HG02678 (cell line): Measurements from ENCODE around the gene SETD1A.
"Not testable (repeated sequence)": the region's sequence is repeated elsewhere in the genome, so short reads cannot be mapped to it uniquely, and the experiment has no call there.

ENCODE experiments used
- ATAC-seq: cut with Tn5 transposase; IDR thresholded peaks from one replicate; pipeline ENCODE4 v1.9.1; 2021; ENCODE audit warnings: mild to moderate bottlenecking, moderate library complexity; ENCODE audit not compliant: unreplicated experiment

SETD1A gene

GRCh38 chr16:30928390-30928789, 29.2 kb upstream of the SETD1A start:
- ATAC-seq: no peak

- ATAC-seq: no peak
These were observed 28.4 kb upstream of the SETD1A start for GRCh38 chr16:30929167-30929566.

DNA sequence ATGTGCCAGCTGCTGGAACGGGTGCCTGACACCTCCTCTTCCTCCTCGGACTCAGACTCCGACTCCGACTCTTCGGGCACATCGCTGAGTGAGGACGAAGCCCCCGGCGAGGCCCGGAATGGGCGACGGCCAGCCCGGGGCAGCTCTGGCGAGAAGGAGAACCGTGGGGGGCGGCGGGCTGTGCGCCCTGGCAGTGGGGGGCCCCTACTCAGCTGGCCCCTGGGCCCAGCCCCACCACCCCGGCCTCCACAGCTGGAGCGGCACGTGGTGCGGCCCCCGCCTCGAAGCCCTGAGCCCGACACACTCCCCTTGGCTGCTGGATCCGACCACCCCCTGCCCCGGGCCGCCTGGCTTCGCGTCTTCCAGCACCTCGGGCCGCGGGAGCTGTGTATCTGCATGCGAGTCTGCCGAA, 27.4 kb upstream of the SETD1A start:
- ATAC-seq: no peak

- ATAC-seq: no peak
These were observed 26.4 kb upstream of the SETD1A start for GRCh38 chr16:30931068-30931650.

- ATAC-seq: no peak
These were observed 22.6 kb upstream of the SETD1A start for GRCh38 chr16:30934827-30935557.

DNA sequence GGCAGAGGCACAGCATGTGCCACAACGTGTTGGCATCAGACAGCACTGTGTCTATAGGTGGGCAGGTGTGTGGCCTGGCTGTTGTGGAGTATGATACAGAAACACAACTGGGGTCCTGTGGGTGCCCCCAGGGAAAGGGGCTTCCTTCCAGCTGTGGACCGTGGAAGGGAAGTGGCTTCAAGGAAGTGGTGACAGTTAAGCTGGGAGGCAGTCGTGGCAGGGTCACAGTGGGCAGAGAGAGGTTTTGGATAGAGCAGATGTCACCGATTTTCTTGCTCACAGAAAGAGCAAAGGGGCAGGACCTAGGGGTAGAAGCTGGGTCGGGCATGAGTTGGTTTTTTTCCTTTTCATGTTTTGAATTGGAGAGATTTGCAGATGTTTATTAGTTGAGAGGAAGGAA, 19.9 kb upstream of the SETD1A start:
- no peak for ATAC-seq

GRCh38 chr16:30939571-30939970, 18.0 kb upstream of the SETD1A start:
- not testable (repeated sequence) for ATAC-seq

DNA sequence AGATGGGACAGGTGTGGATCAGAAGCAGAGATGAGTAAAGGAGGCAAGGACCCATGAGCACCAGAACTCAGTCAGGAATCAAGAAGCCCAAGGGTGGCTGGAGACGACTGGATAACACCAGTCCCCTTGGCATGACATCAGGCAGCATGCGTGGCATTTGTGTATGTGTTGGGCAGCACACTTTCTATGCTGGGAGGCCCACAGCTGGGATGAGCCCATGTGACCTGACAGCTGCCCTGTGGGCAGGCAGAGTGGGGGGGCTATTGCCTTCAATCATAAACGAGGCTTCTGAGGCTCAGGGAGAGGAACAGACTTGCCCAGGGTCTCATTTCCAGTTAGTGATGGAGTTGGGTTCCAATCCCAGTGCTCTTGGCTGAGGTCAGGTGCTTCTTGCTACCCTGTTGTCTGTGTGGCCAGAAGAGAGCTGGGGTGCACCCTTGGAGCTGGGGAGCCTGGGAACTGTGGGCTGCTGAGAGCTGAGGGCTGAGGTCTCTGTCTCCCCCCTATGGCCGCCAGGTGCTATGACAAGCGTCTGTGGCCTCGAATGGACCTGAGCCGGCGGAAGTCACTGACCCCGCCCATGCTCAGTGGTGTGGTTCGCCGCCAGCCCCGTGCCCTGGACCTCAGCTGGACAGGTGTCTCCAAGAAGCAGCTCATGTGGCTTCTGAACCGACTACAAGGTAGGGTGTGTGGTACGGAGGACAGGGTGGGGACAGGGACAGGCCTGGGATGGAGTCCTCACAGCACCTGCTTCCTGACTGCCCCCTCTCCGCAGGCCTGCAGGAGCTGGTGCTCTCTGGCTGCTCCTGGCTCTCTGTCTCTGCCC, 15.7 kb upstream of the SETD1A start:
- ATAC-seq: peak; percentile 93

GRCh38 chr16:30942426-30942806, 15.1 kb upstream of the SETD1A start:
- no peak for ATAC-seq

GRCh38 chr16:30944352-30944751, 13.2 kb upstream of the SETD1A start:
- no peak for ATAC-seq

DNA sequence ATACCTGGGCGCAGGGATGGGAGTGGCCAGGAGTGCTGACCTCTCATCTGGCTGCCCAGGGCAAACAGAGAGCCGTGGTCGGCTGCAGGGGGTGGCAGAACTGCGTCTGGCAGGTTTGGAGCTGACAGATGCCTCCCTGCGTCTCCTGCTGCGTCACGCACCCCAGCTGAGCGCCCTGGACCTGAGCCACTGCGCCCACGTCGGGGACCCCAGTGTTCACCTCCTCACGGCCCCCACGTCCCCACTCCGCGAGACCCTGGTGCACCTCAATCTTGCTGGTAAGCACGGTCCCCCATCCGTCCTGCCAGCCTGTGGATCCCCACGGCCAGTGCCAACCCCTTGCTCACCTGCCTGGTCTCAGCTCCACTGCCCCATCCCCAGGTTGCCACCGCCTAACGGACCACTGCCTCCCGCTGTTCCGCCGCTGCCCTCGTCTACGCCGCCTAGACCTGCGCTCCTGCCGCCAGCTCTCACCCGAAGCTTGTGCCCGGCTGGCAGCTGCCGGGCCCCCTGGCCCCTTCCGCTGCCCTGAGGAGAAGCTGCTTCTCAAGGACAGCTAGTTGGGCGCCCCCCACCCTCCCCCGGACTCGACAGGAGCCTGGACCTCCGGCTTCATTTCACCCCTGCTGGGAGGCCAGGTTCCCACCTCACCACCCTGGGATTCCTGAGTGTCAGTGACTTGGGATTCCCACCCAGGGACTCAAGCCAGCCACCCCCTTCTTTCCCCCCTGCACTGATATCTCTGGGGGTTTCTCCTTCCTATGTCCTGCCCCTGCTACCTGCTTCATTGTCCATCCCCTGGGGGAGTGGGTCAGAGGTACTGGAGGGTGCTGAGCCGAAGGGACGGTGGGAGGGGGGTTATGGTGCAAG, 10.6 kb upstream of the SETD1A start:
- no peak for ATAC-seq

DNA sequence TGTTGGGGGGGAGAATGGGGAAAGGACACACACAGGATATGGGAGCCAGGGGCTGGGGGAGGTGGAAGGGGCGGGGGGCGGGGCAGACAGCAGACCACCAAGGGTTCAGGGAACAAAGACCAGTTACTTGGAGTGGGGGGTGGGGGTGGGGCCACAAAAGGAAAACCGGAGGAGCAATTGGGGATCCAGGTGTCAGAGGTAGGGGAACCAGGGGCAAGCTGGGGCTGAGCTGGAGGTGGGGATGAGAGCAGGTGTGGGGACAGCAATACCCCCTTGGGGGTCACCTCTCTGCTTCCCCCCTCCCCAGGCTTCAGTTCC, 10.1 kb upstream of the SETD1A start:
- no peak for ATAC-seq

GRCh38 chr16:30947859-30948666, 9.5 kb upstream of the SETD1A start:
- ATAC-seq: no peak

DNA sequence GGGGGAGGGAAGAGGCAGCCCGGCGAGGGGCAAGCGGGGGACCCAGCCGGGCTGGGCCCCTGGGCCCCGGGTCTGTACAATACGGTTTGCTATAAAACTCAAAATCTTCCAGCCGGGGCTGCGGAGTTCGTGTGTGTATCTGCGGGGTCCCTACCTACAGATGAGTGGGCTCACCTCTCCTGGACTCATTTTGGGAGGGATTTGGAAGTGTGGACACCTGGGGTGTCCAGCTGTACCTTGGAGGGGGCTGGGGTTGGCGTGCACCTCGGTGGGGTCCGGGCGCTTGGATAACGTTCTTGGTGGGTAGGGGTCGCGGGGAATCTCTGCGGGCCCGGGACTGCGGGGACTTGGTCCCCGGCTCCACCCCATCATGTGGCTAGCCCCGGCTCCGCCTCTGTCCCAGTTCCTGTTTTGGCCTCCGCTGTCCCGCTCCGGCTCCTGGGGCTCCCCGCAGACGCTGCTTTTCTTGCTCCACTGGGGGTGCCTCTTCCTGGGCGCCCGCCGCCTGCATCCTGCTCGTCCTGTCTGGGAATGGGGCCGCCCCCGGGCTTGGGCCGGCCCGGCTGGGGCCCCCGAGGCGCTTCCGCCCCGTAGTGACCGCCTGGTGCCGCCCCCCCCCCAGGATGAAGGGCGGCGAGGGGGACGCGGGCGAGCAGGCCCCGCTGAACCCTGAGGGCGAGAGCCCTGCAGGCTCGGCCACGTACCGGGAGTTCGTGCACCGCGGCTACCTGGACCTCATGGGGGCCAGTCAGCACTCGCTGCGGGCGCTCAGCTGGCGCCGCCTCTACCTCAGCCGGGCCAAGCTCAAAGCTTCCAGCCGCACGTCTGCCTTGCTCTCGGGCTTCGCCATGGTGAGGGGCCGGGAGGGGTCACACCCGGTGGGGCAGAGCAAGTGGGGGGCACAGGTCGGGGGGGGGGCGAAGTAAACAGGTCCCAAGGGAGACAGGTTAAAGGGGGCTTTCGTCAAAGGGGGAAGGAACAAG, 8.6 kb upstream of the SETD1A start, which contains the start of gene ORAI3:
Gene ORAI3, plus strand, starts transcription at position 402 of the 983 bp plus-strand sequence. Its CDS starts 222 bp downstream, at position 624.
- peak; percentile 69 for ATAC-seq

DNA sequence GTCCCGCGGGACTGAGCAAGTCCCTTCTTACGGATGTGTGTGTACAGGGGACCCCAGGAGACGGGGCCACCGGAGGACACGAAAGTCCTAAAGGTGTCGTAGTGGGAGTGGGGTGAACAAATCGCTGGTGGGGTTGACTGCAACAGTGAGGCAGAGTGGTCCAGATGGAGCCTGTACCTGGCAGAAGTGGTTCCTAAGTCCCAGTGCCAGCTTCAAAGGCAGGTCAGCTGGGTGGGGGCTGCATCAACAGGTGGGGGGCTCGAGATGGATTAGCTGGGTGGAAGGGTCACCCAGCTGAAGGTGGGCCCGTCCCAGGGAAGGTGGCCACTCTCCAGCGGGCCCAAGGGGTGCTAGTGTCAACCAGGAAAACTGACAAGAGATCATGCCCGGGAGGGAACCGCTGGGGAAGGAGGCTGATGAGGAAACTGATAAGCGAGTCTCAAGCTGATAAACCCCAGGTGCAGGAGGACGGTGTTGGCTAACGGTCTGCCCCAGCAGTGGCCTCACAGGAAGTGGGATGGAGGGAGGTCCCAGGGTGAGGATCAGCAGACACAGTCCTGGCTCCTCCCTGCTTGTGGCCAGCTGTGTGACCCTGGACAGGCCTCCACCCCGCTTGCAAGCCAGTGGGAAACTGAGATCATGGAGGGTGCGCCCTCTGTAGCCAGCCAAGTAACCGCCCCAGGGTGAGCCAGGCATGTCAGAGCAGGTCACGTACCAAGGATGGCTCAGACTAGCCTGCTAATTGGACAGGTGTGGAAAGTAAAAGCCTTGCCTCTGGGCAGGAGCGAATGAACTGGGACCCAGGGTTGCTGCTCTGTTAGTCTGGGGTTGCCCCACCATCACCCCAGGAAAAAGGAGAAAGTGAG, 7.7 kb upstream of the SETD1A start:
- ATAC-seq: peak; percentile 46

DNA sequence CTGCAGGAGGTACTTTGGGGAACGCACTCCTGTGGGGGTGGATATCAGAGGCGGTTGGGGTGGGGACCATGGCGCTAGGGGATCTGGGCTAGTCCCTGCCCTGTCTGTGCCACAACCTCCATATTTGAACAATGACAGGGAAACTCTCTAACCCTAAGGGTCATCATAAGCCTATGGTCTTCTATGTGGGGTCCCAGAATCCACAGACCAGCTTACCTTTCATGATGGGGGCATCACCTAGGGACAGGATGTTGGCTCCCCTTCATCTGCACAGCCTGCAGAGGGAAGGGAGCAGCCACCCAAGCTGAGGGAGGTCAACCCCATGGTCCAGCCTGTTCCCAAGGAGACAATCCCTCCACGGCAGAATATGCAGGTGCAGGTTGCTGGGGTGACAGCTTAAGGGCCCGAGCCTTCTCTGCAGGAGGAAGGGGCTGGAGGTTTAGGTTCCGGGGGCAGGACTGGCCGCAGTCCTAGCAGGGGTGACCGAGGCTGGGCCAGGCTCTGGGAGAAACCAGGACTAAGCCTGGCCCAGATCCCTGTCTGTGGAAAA, 7.0 kb upstream of the SETD1A start:
- ATAC-seq: no peak

GRCh38 chr16:30951193-30951592, 6.4 kb upstream of the SETD1A start:
- no peak for ATAC-seq

- no peak for ATAC-seq
These were observed 5.8 kb upstream of the SETD1A start for GRCh38 chr16:30951750-30952149.
